Epithelial cell of proximal tubule (primary cell): ENCODE data around the gene LAMC2. TPM values are rescaled to one million over a fixed set of nuclear protein-coding genes. Genes with fewer than 3 reads are reported as not detected.

Experiments
- DNase-seq: peaks from one replicate; pipeline ENCODE4 v3.0.0-alpha.2; 2011; ENCODE audit warnings: low read depth
- H3K4me3 ChIP-seq: 2 replicates; pipeline ENCODE4 v1.5.1; 2011; ENCODE audit warnings: low read depth, mild to moderate bottlenecking, low read length
- CTCF ChIP-seq: conservative IDR thresholded peaks from 2 replicates; pipeline ENCODE4 v1.5.1; 2012; ENCODE audit warnings: low read depth, mild to moderate bottlenecking, low read length
- total RNA-seq: library from RNA; depleted of rRNA; stranded (reverse); fragments of >200 nt; gene quantifications from 2 replicates; pipeline ENCODE4 v1.2.3, GENCODE V29; 2015

Gene LAMC2
- 255 and 382 TPM in 2 replicates for total RNA-seq

- peak; percentile 54 for TF ChIP-seq CTCF
- DNase-seq: peak; percentile 76
- peak within 1 kb of the TSS; percentile 61 for H3K4me3 ChIP-seq
These were observed at the start of gene LAMC2 for GRCh38 chr1:183185941-183186490. Gene LAMC2 (plus strand): TSS chr1:183186264. CDS start chr1:183186353, 89 bp downstream.

GRCh38 chr1:183137782-183138181 is 48.3 kb upstream of the LAMC2 start:
- no peak for DNase-seq

GRCh38 chr1:183138301-183138700 is 47.8 kb upstream of the LAMC2 start:
- no peak overlapping the region for H3K4me3 ChIP-seq
- TF ChIP-seq CTCF: no peak
- no peak for DNase-seq

More at GRCh38 chr1:183137782-183138181, 48.3 kb upstream of the LAMC2 start:
- no peak overlapping the region for H3K4me3 ChIP-seq
- no peak for TF ChIP-seq CTCF

- DNase-seq: peak; percentile 49
These were observed 46.7 kb upstream of the LAMC2 start for GRCh38 chr1:183139281-183139942.

GRCh38 chr1:183140633-183141032 is 45.4 kb upstream of the LAMC2 start:
- TF ChIP-seq CTCF: no peak
- no peak overlapping the region for H3K4me3 ChIP-seq
- DNase-seq: no peak

More at GRCh38 chr1:183139281-183139942, 46.7 kb upstream of the LAMC2 start:
- TF ChIP-seq CTCF: no peak
- no peak overlapping the region for H3K4me3 ChIP-seq

GRCh38 chr1:183142171-183142570 is 43.9 kb upstream of the LAMC2 start:
- no peak for TF ChIP-seq CTCF

More at GRCh38 chr1:183142171-183142570, 43.9 kb upstream of the LAMC2 start:
- no peak for DNase-seq
- no peak overlapping the region for H3K4me3 ChIP-seq
